NCI-H1436 (cell line): ENCODE results near the gene CLDN16.

Experiments used
- DNase-seq: peaks from one replicate; lab custom pipeline; 2025; lab: John Stamatoyannopoulos, UW

The CLDN16 gene

GRCh38 chr3:190380184-190380583 lies 7.8 kb upstream of the CLDN16 start:
- no peak for DNase-seq

GRCh38 chr3:190381441-190381840 lies 6.5 kb upstream of the CLDN16 start:
- DNase-seq, result no peak

- DNase-seq, result no peak
Measured at GRCh38 chr3:190382082-190382481, 5.9 kb upstream of the CLDN16 start.

- DNase-seq, result no peak
Measured at GRCh38 chr3:190384309-190384756, 3.6 kb upstream of the CLDN16 start.

GRCh38 chr3:190385731-190386688 lies 2.0 kb upstream of the CLDN16 start:
- DNase-seq, result no peak

GRCh38 chr3:190388703-190389102 lies 740 bp downstream of the CLDN16 start:
- no peak for DNase-seq

- DNase-seq, result no peak
Measured at GRCh38 chr3:190396001-190396400, 8.0 kb downstream of the CLDN16 start.

- no peak for DNase-seq
Measured at GRCh38 chr3:190397889-190398288, 9.9 kb downstream of the CLDN16 start.

- no peak for DNase-seq
Measured at GRCh38 chr3:190399677-190400076, 11.7 kb downstream of the CLDN16 start.

GRCh38 chr3:190401963-190402362 lies 14.0 kb downstream of the CLDN16 start:
- no peak for DNase-seq

GRCh38 chr3:190404715-190405114 lies 16.8 kb downstream of the CLDN16 start:
- no peak for DNase-seq

- no peak for DNase-seq
Measured at GRCh38 chr3:190414297-190414696, 26.3 kb downstream of the CLDN16 start.

GRCh38 chr3:190424108-190424477 lies 36.1 kb downstream of the CLDN16 start:
- no peak for DNase-seq

GRCh38 chr3:190424478-190425439 lies 36.8 kb downstream of the CLDN16 start:
- peak; percentile 44 for DNase-seq

- no peak for DNase-seq
Measured at GRCh38 chr3:190425833-190426232, 37.9 kb downstream of the CLDN16 start.

GRCh38 chr3:190426806-190427507 lies 39.0 kb downstream of the CLDN16 start:
- DNase-seq, result no peak

- DNase-seq, result no peak
Measured at GRCh38 chr3:190429681-190430080, 41.7 kb downstream of the CLDN16 start.

GRCh38 chr3:190430906-190431305 lies 42.9 kb downstream of the CLDN16 start:
- DNase-seq, result no peak

- no peak for DNase-seq
Measured at GRCh38 chr3:190432216-190432615, 44.3 kb downstream of the CLDN16 start.

- no peak for DNase-seq
Measured at GRCh38 chr3:190433626-190434025, 45.7 kb downstream of the CLDN16 start.

- DNase-seq, result no peak
Measured at GRCh38 chr3:190435618-190436017, 47.7 kb downstream of the CLDN16 start.

GRCh38 chr3:190436331-190436730 lies 48.4 kb downstream of the CLDN16 start:
- DNase-seq, result no peak
